Breast epithelium (tissue), 4 donors: Measurements from ENCODE around the gene BBOX1. TPM values are rescaled to one million over a fixed set of nuclear protein-coding genes. Genes with fewer than 3 reads are reported as not detected.

ENCODE experiments used
- DNase-seq, 2 donors: peaks; one replicate each; pipeline ENCODE4 v3.0.0-alpha.2; 2019; ENCODE audit warnings: low spot score in 2 of 2
- H3K27ac ChIP-seq, 2 donors: fragments of 200-600 bp; sonication (generic) in 1 of 2; one replicate each; pipeline ENCODE4 v1.5.1; 2016 to 2019; ENCODE audit warnings: mild to moderate bottlenecking in 1 of 2
- H3K27me3 ChIP-seq, 2 donors: fragments of 200-600 bp; sonication (generic) in 1 of 2; one replicate each; pipeline versions ENCODE4 v1.5.1 to v1.6.0; 2017 to 2019; ENCODE audit warnings: control low read depth in 1 of 2, mild to moderate bottlenecking in 1 of 2
- H3K36me3 ChIP-seq: fragments of 200-600 bp; one replicate; pipeline ENCODE4 v1.5.1; 2019
- H3K4me1 ChIP-seq, 2 donors: fragments of 200-600 bp; sonication (generic); one replicate each; pipeline ENCODE4 v1.5.1; 2016 to 2019; ENCODE audit warnings: control low read depth in 1 of 2
- H3K4me3 ChIP-seq, 3 donors: fragments of 200-600 bp; sonication (generic); 1 replicate in 2 of 3; 2 replicates in 1 of 3; pipeline ENCODE4 v1.5.1; 2016 to 2019; ENCODE audit warnings: mild to moderate bottlenecking in 3 of 3, moderate library complexity in 2 of 3
- H3K9me3 ChIP-seq, 2 donors: fragments of 200-600 bp; sonication (generic) in 1 of 2; one replicate each; pipeline ENCODE4 v1.5.1; 2016 to 2019; ENCODE audit warnings: control low read depth in 1 of 2
- CTCF ChIP-seq, 3 donors: fragments of 450-650 bp; IDR thresholded peaks; one replicate each; pipeline ENCODE4 v1.5.1; 2016 to 2017; ENCODE audit warnings: antibody characterized with exemption in 3 of 3, mild to moderate bottlenecking in 3 of 3, moderate library complexity in 3 of 3
- POLR2A ChIP-seq: fragments of 450-650 bp; IDR thresholded peaks from one replicate; pipeline ENCODE4 v1.6.1; 2016; ENCODE audit warnings: antibody characterized with exemption, mild to moderate bottlenecking, moderate library complexity
- POLR2AphosphoS5 ChIP-seq, 3 donors: sonication (generic); formaldehyde crosslinking; IDR thresholded peaks; one replicate each; pipeline ENCODE4 v1.6.1; 2017; ENCODE audit warnings: antibody characterized with exemption in 3 of 3
- intact Hi-C: fragments of 100-400 bp; cut with DNase I; formaldehyde crosslinking; loops from one replicate; pipeline ENCODE4 v1.15.1; 2023; ENCODE audit warnings: low total_unique reads
- total RNA-seq, 3 donors: library from RNA; depleted of rRNA; stranded (reverse); fragments of >200 nt; gene quantifications; one replicate each; pipeline ENCODE4 v1.1.0, GENCODE V29; 2016

BBOX1 gene
- total RNA-seq, 3 donors from 2014 or later = 14.4 to 61.0 TPM; not detected in 1

- Histone ChIP-seq H3K9me3 (no peaks in the 10 kb centered on the region), H3K36me3 (no peaks in the 10 kb centered on the region), H3K27me3 (no peaks in the 10 kb centered on the region), H3K4me3 (no peak overlapping the region), H3K27ac (no peak overlapping the region), H3K4me1 (no peaks in the 10 kb centered on the region)
- no peak for DNase-seq
- intact Hi-C loops = no loop called here
- TF ChIP-seq CTCF (IDR thresholded peaks at IDR 0.05) = no peak
- TF ChIP-seq POLR2AphosphoS5 (IDR thresholded peaks at IDR 0.05) = no peak
- TF ChIP-seq POLR2A = no peak
Observed at GRCh38 chr11:27112946-27113345, 72.3 kb downstream of the BBOX1 start.

GRCh38 chr11:27115051-27115650 is 74.5 kb downstream of the BBOX1 start:
- H3K9me3 ChIP-seq = no peaks in the 10 kb centered on the region
- H3K27me3 ChIP-seq = no peaks in the 10 kb centered on the region
- no peaks in the 10 kb centered on the region for H3K4me1 ChIP-seq
- intact Hi-C loops = no loop called here
- H3K4me3 ChIP-seq = no peak overlapping the region
- no peak overlapping the region for H3K27ac ChIP-seq
- H3K36me3 ChIP-seq = no peaks in the 10 kb centered on the region
- TF ChIP-seq CTCF (IDR thresholded peaks at IDR 0.05) (no peak), POLR2AphosphoS5 (IDR thresholded peaks at IDR 0.05) (no peak), POLR2A (no peak)
- DNase-seq = no peak

- H3K4me1 ChIP-seq = no peaks in the 10 kb centered on the region
- no peak for TF ChIP-seq POLR2AphosphoS5 (IDR thresholded peaks at IDR 0.05)
- no peak for TF ChIP-seq POLR2A
- TF ChIP-seq CTCF (IDR thresholded peaks at IDR 0.05) = no peak
- no peak overlapping the region for H3K27ac ChIP-seq
- intact Hi-C loops = no loop called here
- no peak for DNase-seq
- H3K27me3 ChIP-seq = no peaks in the 10 kb centered on the region
- no peak overlapping the region for H3K4me3 ChIP-seq
- no peaks in the 10 kb centered on the region for H3K36me3 ChIP-seq
- H3K9me3 ChIP-seq = no peaks in the 10 kb centered on the region
Observed at GRCh38 chr11:27116684-27117083, 76.1 kb downstream of the BBOX1 start.

GRCh38 chr11:27118371-27118770 is 77.8 kb downstream of the BBOX1 start:
- Histone ChIP-seq H3K4me1 (no peaks in the 10 kb centered on the region), H3K27me3 (no peaks in the 10 kb centered on the region), H3K27ac (no peak overlapping the region), H3K4me3 (no peak overlapping the region), H3K9me3 (no peaks in the 10 kb centered on the region), H3K36me3 (no peaks in the 10 kb centered on the region)
- no peak for DNase-seq
- intact Hi-C loops = no loop called here
- TF ChIP-seq POLR2A = no peak
- no peak for TF ChIP-seq CTCF (IDR thresholded peaks at IDR 0.05)
- no peak for TF ChIP-seq POLR2AphosphoS5 (IDR thresholded peaks at IDR 0.05)

- no peak overlapping the region for H3K4me3 ChIP-seq
- intact Hi-C loops = no loop called here
- H3K36me3 ChIP-seq = no peaks in the 10 kb centered on the region
- H3K27ac ChIP-seq = no peak overlapping the region
- no peaks in the 10 kb centered on the region for H3K27me3 ChIP-seq
- H3K9me3 ChIP-seq = no peaks in the 10 kb centered on the region
- DNase-seq = no peak
- H3K4me1 ChIP-seq = no peaks in the 10 kb centered on the region
- TF ChIP-seq POLR2AphosphoS5 (IDR thresholded peaks at IDR 0.05) (no peak), POLR2A (no peak), CTCF (IDR thresholded peaks at IDR 0.05) (no peak)
Observed at GRCh38 chr11:27118949-27119348, 78.3 kb downstream of the BBOX1 start.
